Measurements from ENCODE around the gene CERS6.

DNA sequence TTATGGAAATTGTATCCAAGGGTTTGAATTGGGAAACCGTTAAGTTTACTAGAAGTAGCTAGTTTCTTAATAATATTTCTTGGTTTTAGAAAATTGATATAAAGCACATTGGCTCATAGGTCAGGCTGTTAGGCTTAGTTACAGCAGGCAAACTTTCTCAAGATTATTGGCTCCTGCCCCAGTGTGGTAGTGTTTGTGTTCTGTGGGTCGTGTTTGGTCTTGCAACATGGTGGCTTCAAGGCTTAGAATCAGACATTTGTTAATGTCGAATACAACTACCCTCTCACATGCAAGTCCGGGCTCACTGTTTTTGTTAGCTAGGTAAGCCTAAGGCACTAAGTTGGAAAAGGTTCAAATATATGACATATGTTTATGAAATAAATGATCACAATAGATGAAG lies 19.6 kb downstream of the CERS6 start:
- no peak for TF ChIP-seq CTCF (IDR thresholded peaks at IDR 0.05; ENCODE audit: poor library complexity)
- no peak for TF ChIP-seq EZH2phosphoT487 (IDR thresholded peaks at IDR 0.05; ENCODE audit: low read depth, severe bottlenecking, unreplicated experiment)
